Activated T-helper 9 cell treated with anti-CD3 and anti-CD28 coated beads, Interleukin-2, amount 50 U/mL, for 16 hours (primary cell): ENCODE data around the gene ZBTB42.
"Not testable (repeated sequence)": the region's sequence is repeated elsewhere in the genome, so short reads cannot be mapped to it uniquely, and the experiment has no call there.

Experiments
- DNase-seq: peaks from one replicate; pipeline ENCODE4 v3.0.0-alpha.2; 2020; ENCODE audit warnings: low read depth

The ZBTB42 gene

GRCh38 chr14:104810316-104810715, 9.4 kb downstream of the ZBTB42 start:
- DNase-seq, result no peak

- DNase-seq, result no peak
These were observed 12.4 kb downstream of the ZBTB42 start for GRCh38 chr14:104813286-104813685.

- not testable (repeated sequence) for DNase-seq
These were observed 13.8 kb downstream of the ZBTB42 start for GRCh38 chr14:104814701-104815100.

GRCh38 chr14:104816616-104816884, 15.6 kb downstream of the ZBTB42 start:
- DNase-seq, result no peak

- no peak for DNase-seq
These were observed 17.2 kb downstream of the ZBTB42 start for GRCh38 chr14:104817930-104818713.

GRCh38 chr14:104818714-104819161, 17.8 kb downstream of the ZBTB42 start:
- DNase-seq, result no peak

- DNase-seq, result no peak
These were observed 18.5 kb downstream of the ZBTB42 start for GRCh38 chr14:104819361-104819781.

GRCh38 chr14:104820669-104821228, 19.8 kb downstream of the ZBTB42 start:
- no peak for DNase-seq

GRCh38 chr14:104821229-104821945, 20.5 kb downstream of the ZBTB42 start:
- DNase-seq, result no peak

GRCh38 chr14:104821971-104822608, 21.2 kb downstream of the ZBTB42 start:
- DNase-seq, result no peak

GRCh38 chr14:104822821-104823615, 22.1 kb downstream of the ZBTB42 start:
- no peak for DNase-seq

- no peak for DNase-seq
These were observed 23.6 kb downstream of the ZBTB42 start for GRCh38 chr14:104824353-104824997.

GRCh38 chr14:104826189-104826860, 25.4 kb downstream of the ZBTB42 start:
- peak; percentile 95 for DNase-seq

GRCh38 chr14:104826861-104827176, 25.9 kb downstream of the ZBTB42 start:
- no peak for DNase-seq

- peak; percentile 37 for DNase-seq
These were observed 26.5 kb downstream of the ZBTB42 start for GRCh38 chr14:104827177-104828055.

GRCh38 chr14:104830781-104831180, 29.9 kb downstream of the ZBTB42 start:
- DNase-seq, result no peak

GRCh38 chr14:104836171-104836935, 35.5 kb downstream of the ZBTB42 start:
- DNase-seq, result not testable (repeated sequence)

- no peak for DNase-seq
These were observed 40.8 kb downstream of the ZBTB42 start for GRCh38 chr14:104841730-104842129.

- DNase-seq, result no peak
These were observed 42.1 kb downstream of the ZBTB42 start for GRCh38 chr14:104843006-104843405.
